GM12878 (cell line): ENCODE measurements around the gene ZNF799. TPM values are rescaled to one million over a fixed set of nuclear protein-coding genes. Genes with fewer than 3 reads are reported as not detected.

Experiments
- ATAC-seq: fragments of 200-7000 bp; cut with Tn5 transposase; 3 replicates; pipeline ENCODE4 v1.9.1; 2020; ENCODE audit warnings: mild to moderate bottlenecking, moderate library complexity
- BruUV-seq: library from RNA; stranded (reverse); fragments of 400-500 nt; replicated peaks from 2 replicates; lab custom pipeline; 2021; lab: Mats Ljungman, UMichigan
- CTCF ChIA-PET: fragments of 300-600 bp; sonication (Branson Sonifier 250); formaldehyde crosslinking; extraction: SDS; loops from one replicate; lab custom pipeline; 2021; ENCODE audit warnings: inconsistent platforms; lab: Yijun Ruan, JAX
- POLR2A ChIA-PET: fragments of 350-600 bp; formaldehyde crosslinking; extraction: SDS; loops from one replicate; lab custom pipeline; 2021; ENCODE audit warnings: inconsistent platforms; lab: Charles Lee
- RAD21 ChIA-PET: fragments of 300-600 bp; sonication (Branson Sonifier 250); formaldehyde crosslinking; loops from one replicate; lab custom pipeline; 2023; ENCODE audit warnings: antibody characterized with exemption; ENCODE audit not compliant: unreplicated experiment; lab: Charles Lee
- SMC1A ChIA-PET: fragments of 300-600 bp; sonication (Branson Sonifier 250); formaldehyde crosslinking; loops from one replicate; lab custom pipeline; 2023; ENCODE audit not compliant: unreplicated experiment, uncharacterized antibody; lab: Charles Lee
- DNase-seq: peaks from one replicate; pipeline ENCODE4 v3.0.0-alpha.2; 2011; ENCODE audit warnings: low read depth, low spot score
- FAIRE-seq: peaks from 3 replicates; lab custom pipeline; 2011; peaks lifted over from hg19 to GRCh38; lab: Jason Lieb, UNC
- H2AFZ ChIP-seq: 2 replicates; pipeline ENCODE4 v1.6.0; 2011; ENCODE audit warnings: low read depth, low read length, control low read depth; ENCODE audit not compliant: control insufficient read depth
- H3K27ac ChIP-seq: 2 replicates; pipeline ENCODE4 v1.5.1; 2011; ENCODE audit warnings: control low read depth; ENCODE audit not compliant: control insufficient read depth, insufficient read depth
- H3K27me3 ChIP-seq, 2 experiments: replicated peaks in 1 of 2; 2 replicates each; pipeline versions ENCODE4 v1.6.0 to v1.6.1; 2011; ENCODE audit warnings: low read length in 1 of 2; ENCODE audit not compliant: control insufficient read depth in 2 of 2, insufficient read depth in 2 of 2
- H3K36me3 ChIP-seq, 2 experiments: 2 replicates each; pipeline ENCODE4 v1.5.1; 2011; ENCODE audit warnings: low read length in 1 of 2; ENCODE audit not compliant: control insufficient read depth in 2 of 2, insufficient read depth in 2 of 2
- H3K4me1 ChIP-seq: 2 replicates; pipeline ENCODE4 v1.6.1; 2011; ENCODE audit warnings: mild to moderate bottlenecking, low read length, moderate library complexity, mixed read lengths; ENCODE audit not compliant: control insufficient read depth, insufficient read depth
- H3K4me2 ChIP-seq: 2 replicates; pipeline ENCODE4 v1.6.0; 2011; ENCODE audit warnings: control low read depth; ENCODE audit not compliant: control insufficient read depth, insufficient read depth
- H3K4me3 ChIP-seq: fragments of 200-600 bp; sonication (generic); 2 replicates; pipeline ENCODE4 v1.5.1; 2016
- H3K79me2 ChIP-seq: 2 replicates; pipeline ENCODE4 v1.6.0; 2011; ENCODE audit warnings: low read length; ENCODE audit not compliant: control insufficient read depth, insufficient read depth
- H3K9ac ChIP-seq: 2 replicates; pipeline ENCODE4 v1.8.0; 2011; ENCODE audit warnings: low read length, control low read depth, mixed read lengths; ENCODE audit not compliant: control insufficient read depth, insufficient read depth
- H3K9me3 ChIP-seq: replicated peaks from 3 replicates; pipeline ENCODE4 v1.5.1; 2011; ENCODE audit warnings: mild to moderate bottlenecking, low read length; ENCODE audit not compliant: control insufficient read depth, insufficient read depth
- H4K20me1 ChIP-seq: 2 replicates; pipeline ENCODE4 v1.6.0; 2011; ENCODE audit not compliant: control insufficient read depth, insufficient read depth
- FOS ChIP-seq: IDR thresholded peaks from 3 replicates; pipeline ENCODE4 v1.6.1; 2011; ENCODE audit warnings: borderline replicate concordance; ENCODE audit not compliant: insufficient read length; ENCODE audit errors: extremely low read depth
- FOXK2 ChIP-seq: fragments of 450-650 bp; IDR thresholded peaks from 2 replicates; pipeline ENCODE4 v1.6.1; 2017; ENCODE audit warnings: mild to moderate bottlenecking, moderate library complexity
- JUND ChIP-seq: IDR thresholded peaks from 2 replicates; pipeline ENCODE4 v1.6.1; 2012; ENCODE audit warnings: low read depth, mild to moderate bottlenecking, low read length, improper control_type of control experiment, moderate library complexity
- KLF5 ChIP-seq: fragments of 450-650 bp; IDR thresholded peaks from 2 replicates; pipeline ENCODE4 v1.6.1; 2014; ENCODE audit warnings: mild to moderate bottlenecking; ENCODE audit not compliant: partially characterized antibody
- NBN ChIP-seq: fragments of 450-650 bp; IDR thresholded peaks from 2 replicates; pipeline ENCODE4 v1.6.1; 2016
- POLR2A ChIP-seq: IDR thresholded peaks from 2 replicates; pipeline ENCODE4 v1.6.1; 2011; ENCODE audit warnings: low read depth, mild to moderate bottlenecking, low read length
- RAD21 ChIP-seq: IDR thresholded peaks from 2 replicates; pipeline ENCODE4 v1.6.1; 2011; ENCODE audit warnings: mild to moderate bottlenecking, low read depth, low read length, moderate library complexity; ENCODE audit not compliant: insufficient read depth
- RUNX3 ChIP-seq: IDR thresholded peaks from 2 replicates; pipeline ENCODE4 v1.6.1; 2012; ENCODE audit warnings: low read length, inconsistent platforms
- SMC3 ChIP-seq: IDR thresholded peaks from 2 replicates; pipeline ENCODE4 v1.6.1; 2011; ENCODE audit warnings: low read length, improper control_type of control experiment, borderline replicate concordance
- TAF1 ChIP-seq: IDR thresholded peaks from 2 replicates; pipeline ENCODE4 v1.6.1; 2011; ENCODE audit warnings: mild to moderate bottlenecking, low read depth, low read length, borderline replicate concordance
- WGBS: methylation state at CpG from one replicate; pipeline ENCODE4 v1.1.6; 2016; ENCODE audit warnings: low lambda C conversion rate; ENCODE audit not compliant: insufficient replicate concordance, insufficient coverage; ENCODE audit errors: missing lambda C conversion rate; 5-methylcytosine and 5-hydroxymethylcytosine counted together
- in situ Hi-C: fragments of 300-500 bp; cut with MboI; formaldehyde crosslinking; loops from 9 replicates; pipeline ENCODE4 v1.14.3; 2018; ENCODE audit warnings: mixed read lengths
- intact Hi-C: fragments of 100-400 bp; cut with micrococcal nuclease; formaldehyde crosslinking; loops from one replicate; pipeline ENCODE4 v1.14.2; 2022; ENCODE audit not compliant: unreplicated experiment
- polyA plus RNA-seq, 11 experiments: library from polyadenylated mRNA; depleted of rRNA in 4 of 11; unstranded in 6 of 11; stranded (reverse) in 5 of 11; fragments of >200 nt; fragmentation: Nextera tagmentation in 4 of 11; fragmentation: Illumina TruSeq in 1 of 11; extraction: Ambion mirVana in 4 of 11; extraction: Trizol in 1 of 11; gene quantifications; 1 replicate in 1 of 11; 2 replicates in 10 of 11; pipeline versions ENCODE4 v1.2.1 to v1.2.3, GENCODE V29; 2011 to 2016; ENCODE audit warnings: inconsistent platforms in 2 of 11, missing spikeins in 2 of 11, low read depth in 1 of 11
- total RNA-seq, 4 experiments: library from RNA; depleted of rRNA in 3 of 4; stranded (reverse); fragments of >200 nt in 3 of 4; fragmentation: Illumina TruSeq in 1 of 4; extraction: Trizol in 1 of 4; gene quantifications; 2 replicates each; pipeline versions ENCODE4 v1.2.1 to v1.2.3, GENCODE V29; 2013 to 2021
- TF ChIP-seq, protein P1 (sequence below): fragments of 450-650 bp; IDR thresholded peaks from 2 replicates; pipeline ENCODE4 v1.6.1; 2017; ENCODE audit warnings: antibody characterized with exemption, mild to moderate bottlenecking, moderate library complexity
- TF ChIP-seq, protein P2 (sequence below): IDR thresholded peaks from 2 replicates; pipeline ENCODE4 v1.6.1; 2011; ENCODE audit warnings: low read depth, low read length, improper control_type of control experiment, borderline replicate concordance
- TF ChIP-seq, protein P3 (sequence below): fragments of 450-650 bp; IDR thresholded peaks from 2 replicates; pipeline ENCODE4 v1.6.1; 2017; ENCODE audit warnings: mild to moderate bottlenecking, moderate library complexity
- TF ChIP-seq, protein P4 (sequence below): IDR thresholded peaks from 2 replicates; pipeline ENCODE4 v1.6.1; 2012; ENCODE audit warnings: low read depth, low read length, improper control_type of control experiment

The ZNF799 gene
- total and polyA plus RNA-seq, 10 of the 15 experiments (the other 5 are each of a cell fraction or from before 2014, with no cell fraction given) = 1.5 to 9.2 (median 3.1) TPM

DNA sequence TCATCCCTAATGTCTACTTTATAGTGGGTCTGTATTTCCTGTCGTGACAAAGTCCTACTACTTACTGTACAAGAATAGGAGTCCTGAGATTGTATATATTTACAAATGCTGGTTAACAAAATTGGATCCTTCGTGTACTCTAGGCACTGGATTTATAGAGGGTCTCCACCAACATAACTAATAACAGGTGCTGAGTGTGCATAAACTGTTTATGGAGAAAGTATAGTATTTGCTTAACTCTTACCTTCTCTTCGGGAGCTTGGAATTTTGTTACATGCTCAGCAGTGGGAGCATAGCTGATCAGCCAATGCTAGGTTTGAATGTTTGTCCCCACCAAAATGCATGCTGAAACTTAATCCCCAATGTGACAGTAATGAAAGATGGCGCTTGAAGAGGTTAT is 47.7 kb downstream of the ZNF799 start (continued):
- TF ChIP-seq FOXK2 (no peak), JUND (no peak), KLF5 (no peak), NBN (no peak), RAD21 (no peak), TAF1 (no peak), RUNX3 (no peak)
- TF ChIP-seq, protein P1, sequence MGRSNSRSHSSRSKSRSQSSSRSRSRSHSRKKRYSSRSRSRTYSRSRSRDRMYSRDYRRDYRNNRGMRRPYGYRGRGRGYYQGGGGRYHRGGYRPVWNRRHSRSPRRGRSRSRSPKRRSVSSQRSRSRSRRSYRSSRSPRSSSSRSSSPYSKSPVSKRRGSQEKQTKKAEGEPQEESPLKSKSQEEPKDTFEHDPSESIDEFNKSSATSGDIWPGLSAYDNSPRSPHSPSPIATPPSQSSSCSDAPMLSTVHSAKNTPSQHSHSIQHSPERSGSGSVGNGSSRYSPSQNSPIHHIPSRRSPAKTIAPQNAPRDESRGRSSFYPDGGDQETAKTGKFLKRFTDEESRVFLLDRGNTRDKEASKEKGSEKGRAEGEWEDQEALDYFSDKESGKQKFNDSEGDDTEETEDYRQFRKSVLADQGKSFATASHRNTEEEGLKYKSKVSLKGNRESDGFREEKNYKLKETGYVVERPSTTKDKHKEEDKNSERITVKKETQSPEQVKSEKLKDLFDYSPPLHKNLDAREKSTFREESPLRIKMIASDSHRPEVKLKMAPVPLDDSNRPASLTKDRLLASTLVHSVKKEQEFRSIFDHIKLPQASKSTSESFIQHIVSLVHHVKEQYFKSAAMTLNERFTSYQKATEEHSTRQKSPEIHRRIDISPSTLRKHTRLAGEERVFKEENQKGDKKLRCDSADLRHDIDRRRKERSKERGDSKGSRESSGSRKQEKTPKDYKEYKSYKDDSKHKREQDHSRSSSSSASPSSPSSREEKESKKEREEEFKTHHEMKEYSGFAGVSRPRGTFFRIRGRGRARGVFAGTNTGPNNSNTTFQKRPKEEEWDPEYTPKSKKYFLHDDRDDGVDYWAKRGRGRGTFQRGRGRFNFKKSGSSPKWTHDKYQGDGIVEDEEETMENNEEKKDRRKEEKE = no peak
- TF ChIP-seq, all 136 proteins: peak for 0

DNA sequence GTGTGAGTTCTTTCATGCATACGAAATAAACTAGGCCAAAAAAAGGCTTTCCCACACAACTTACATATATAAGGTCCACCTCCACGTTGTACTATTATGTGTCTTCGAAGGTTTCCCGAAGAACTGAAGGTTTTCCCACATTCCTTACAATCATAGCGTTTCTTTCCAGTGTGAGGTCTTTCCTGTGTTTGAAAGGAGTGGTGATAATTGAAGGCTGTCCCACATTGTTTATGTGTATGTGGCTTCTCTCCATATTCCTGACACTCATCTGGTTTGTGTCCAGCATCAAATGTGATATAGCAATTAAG is 50.2 kb downstream of the ZNF799 start:
- in situ Hi-C loops (no loop called here), intact Hi-C loops (no loop called here)
- Histone ChIP-seq H3K4me1 (no peaks in the 10 kb centered on the region), H3K36me3 (no peaks in the 10 kb centered on the region), H4K20me1 (no peaks in the 10 kb centered on the region), H3K27ac (no peak overlapping the region), H3K9me3 (peaks cover 26% of the 10 kb centered on the region), H3K9ac (no peak overlapping the region), H3K79me2 (no peaks in the 10 kb centered on the region), H2AFZ (no peak overlapping the region), H3K4me2 (no peak overlapping the region), H3K4me3 (no peak overlapping the region), H3K27me3 (no peaks in the 10 kb centered on the region)
- DNase-seq = no peak
- ATAC-seq = no peak
- POLR2A ChIA-PET = no interaction called here
- FAIRE-seq = no peak
- BruUV-seq = no TSS peak
- CTCF ChIA-PET = no interaction called here
- RAD21 ChIA-PET = no interaction called here
- SMC1A ChIA-PET = no interaction called here
- 73% methylated on average over 5 of the region's 5 CpGs for WGBS
- TF ChIP-seq POLR2A (no peak), SMC3 (no peak), FOS (no peak), KLF5 (no peak)
- TF ChIP-seq, protein P2, sequence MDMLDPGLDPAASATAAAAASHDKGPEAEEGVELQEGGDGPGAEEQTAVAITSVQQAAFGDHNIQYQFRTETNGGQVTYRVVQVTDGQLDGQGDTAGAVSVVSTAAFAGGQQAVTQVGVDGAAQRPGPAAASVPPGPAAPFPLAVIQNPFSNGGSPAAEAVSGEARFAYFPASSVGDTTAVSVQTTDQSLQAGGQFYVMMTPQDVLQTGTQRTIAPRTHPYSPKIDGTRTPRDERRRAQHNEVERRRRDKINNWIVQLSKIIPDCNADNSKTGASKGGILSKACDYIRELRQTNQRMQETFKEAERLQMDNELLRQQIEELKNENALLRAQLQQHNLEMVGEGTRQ = no peak
- TF ChIP-seq, protein P3, sequence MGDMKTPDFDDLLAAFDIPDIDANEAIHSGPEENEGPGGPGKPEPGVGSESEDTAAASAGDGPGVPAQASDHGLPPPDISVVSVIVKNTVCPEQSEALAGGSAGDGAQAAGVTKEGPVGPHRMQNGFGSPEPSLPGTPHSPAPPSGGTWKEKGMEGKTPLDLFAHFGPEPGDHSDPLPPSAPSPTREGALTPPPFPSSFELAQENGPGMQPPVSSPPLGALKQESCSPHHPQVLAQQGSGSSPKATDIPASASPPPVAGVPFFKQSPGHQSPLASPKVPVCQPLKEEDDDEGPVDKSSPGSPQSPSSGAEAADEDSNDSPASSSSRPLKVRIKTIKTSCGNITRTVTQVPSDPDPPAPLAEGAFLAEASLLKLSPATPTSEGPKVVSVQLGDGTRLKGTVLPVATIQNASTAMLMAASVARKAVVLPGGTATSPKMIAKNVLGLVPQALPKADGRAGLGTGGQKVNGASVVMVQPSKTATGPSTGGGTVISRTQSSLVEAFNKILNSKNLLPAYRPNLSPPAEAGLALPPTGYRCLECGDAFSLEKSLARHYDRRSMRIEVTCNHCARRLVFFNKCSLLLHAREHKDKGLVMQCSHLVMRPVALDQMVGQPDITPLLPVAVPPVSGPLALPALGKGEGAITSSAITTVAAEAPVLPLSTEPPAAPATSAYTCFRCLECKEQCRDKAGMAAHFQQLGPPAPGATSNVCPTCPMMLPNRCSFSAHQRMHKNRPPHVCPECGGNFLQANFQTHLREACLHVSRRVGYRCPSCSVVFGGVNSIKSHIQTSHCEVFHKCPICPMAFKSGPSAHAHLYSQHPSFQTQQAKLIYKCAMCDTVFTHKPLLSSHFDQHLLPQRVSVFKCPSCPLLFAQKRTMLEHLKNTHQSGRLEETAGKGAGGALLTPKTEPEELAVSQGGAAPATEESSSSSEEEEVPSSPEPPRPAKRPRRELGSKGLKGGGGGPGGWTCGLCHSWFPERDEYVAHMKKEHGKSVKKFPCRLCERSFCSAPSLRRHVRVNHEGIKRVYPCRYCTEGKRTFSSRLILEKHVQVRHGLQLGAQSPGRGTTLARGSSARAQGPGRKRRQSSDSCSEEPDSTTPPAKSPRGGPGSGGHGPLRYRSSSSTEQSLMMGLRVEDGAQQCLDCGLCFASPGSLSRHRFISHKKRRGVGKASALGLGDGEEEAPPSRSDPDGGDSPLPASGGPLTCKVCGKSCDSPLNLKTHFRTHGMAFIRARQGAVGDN = no peak
- TF ChIP-seq, protein P4, sequence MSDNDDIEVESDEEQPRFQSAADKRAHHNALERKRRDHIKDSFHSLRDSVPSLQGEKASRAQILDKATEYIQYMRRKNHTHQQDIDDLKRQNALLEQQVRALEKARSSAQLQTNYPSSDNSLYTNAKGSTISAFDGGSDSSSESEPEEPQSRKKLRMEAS = no peak
